HEK293 (cell line): ENCODE measurements around the gene GCDH.

ENCODE experiments used
- ATF2 ChIP-seq: fragments of 450-650 bp; formaldehyde crosslinking; IDR thresholded peaks from 2 replicates; pipeline ENCODE4 v1.5.1; 2016; ENCODE audit warnings: missing biosample characterization, missing genetic modification characterization, low read depth
- EGR2 ChIP-seq: fragments of 450-650 bp; formaldehyde crosslinking; IDR thresholded peaks from 2 replicates; pipeline ENCODE4 v1.5.1; 2016; ENCODE audit warnings: low read depth, missing biosample characterization, missing genetic modification characterization
- HOXA7 ChIP-seq: sonication (generic); formaldehyde crosslinking; IDR thresholded peaks from 2 replicates; pipeline ENCODE4 v1.8.1; 2022; ENCODE audit warnings: missing genetic modification reagents, borderline replicate concordance
- KLF10 ChIP-seq: fragments of 450-650 bp; IDR thresholded peaks from 2 replicates; pipeline ENCODE4 v1.5.1; 2018; ENCODE audit warnings: missing biosample characterization, mild to moderate bottlenecking, missing genetic modification characterization
- KLF8 ChIP-seq: fragments of 450-650 bp; formaldehyde crosslinking; IDR thresholded peaks from 2 replicates; pipeline ENCODE4 v1.5.1; 2016; ENCODE audit warnings: missing biosample characterization, missing genetic modification characterization
- KLF9 ChIP-seq: fragments of 450-650 bp; formaldehyde crosslinking; IDR thresholded peaks from 2 replicates; pipeline ENCODE4 v1.5.1; 2016; ENCODE audit warnings: missing biosample characterization, missing genetic modification characterization, low read depth
- SALL2 ChIP-seq: fragments of 450-650 bp; formaldehyde crosslinking; IDR thresholded peaks from 2 replicates; pipeline ENCODE4 v1.5.0; 2017; ENCODE audit warnings: missing biosample characterization, mild to moderate bottlenecking, missing genetic modification characterization, borderline replicate concordance
- SCRT1 ChIP-seq: fragments of 450-650 bp; formaldehyde crosslinking; IDR thresholded peaks from 2 replicates; pipeline ENCODE4 v1.5.1; 2016; ENCODE audit warnings: missing biosample characterization, missing genetic modification characterization, borderline replicate concordance
- SETDB1 ChIP-seq: IDR thresholded peaks from one replicate; pipeline ENCODE4 v1.6.1; 2017; ENCODE audit warnings: mild to moderate bottlenecking, low read length, moderate library complexity, mixed read lengths; ENCODE audit not compliant: insufficient read length
- SP7 ChIP-seq: fragments of 450-650 bp; formaldehyde crosslinking; IDR thresholded peaks from 2 replicates; pipeline ENCODE4 v1.5.1; 2016; ENCODE audit warnings: missing biosample characterization, missing genetic modification characterization
- YY2 ChIP-seq: fragments of 450-650 bp; formaldehyde crosslinking; IDR thresholded peaks from 2 replicates; pipeline ENCODE4 v1.5.1; 2016; ENCODE audit warnings: missing biosample characterization, missing genetic modification characterization
- ZBTB7A ChIP-seq: fragments of 450-650 bp; formaldehyde crosslinking; IDR thresholded peaks from 2 replicates; pipeline ENCODE4 v1.5.1; 2016; ENCODE audit warnings: low read depth, missing biosample characterization, missing genetic modification characterization
- ZNF121 ChIP-seq: fragments of 450-650 bp; formaldehyde crosslinking; IDR thresholded peaks from 2 replicates; pipeline ENCODE4 v1.5.1; 2016; ENCODE audit warnings: missing biosample characterization, missing genetic modification characterization
- ZNF138 ChIP-seq: fragments of 450-650 bp; formaldehyde crosslinking; IDR thresholded peaks from 2 replicates; pipeline ENCODE4 v1.5.1; 2016; ENCODE audit warnings: missing biosample characterization, missing genetic modification characterization, borderline replicate concordance
- ZNF157 ChIP-seq: fragments of 450-650 bp; formaldehyde crosslinking; IDR thresholded peaks from 2 replicates; pipeline ENCODE4 v1.5.1; 2016; ENCODE audit warnings: missing biosample characterization, missing genetic modification characterization
- ZNF175 ChIP-seq: fragments of 450-650 bp; formaldehyde crosslinking; IDR thresholded peaks from 2 replicates; pipeline ENCODE4 v1.5.1; 2016; ENCODE audit warnings: missing biosample characterization, missing genetic modification characterization
- ZNF184 ChIP-seq: fragments of 450-650 bp; IDR thresholded peaks from 2 replicates; pipeline ENCODE4 v1.5.1; 2018; ENCODE audit warnings: missing biosample characterization, mild to moderate bottlenecking, missing genetic modification characterization
- ZNF239 ChIP-seq: fragments of 450-650 bp; formaldehyde crosslinking; IDR thresholded peaks from 2 replicates; pipeline ENCODE4 v1.5.1; 2016; ENCODE audit warnings: missing biosample characterization, missing genetic modification characterization
- ZNF26 ChIP-seq: fragments of 450-650 bp; formaldehyde crosslinking; IDR thresholded peaks from 2 replicates; pipeline ENCODE4 v1.5.1; 2016; ENCODE audit warnings: missing biosample characterization, missing genetic modification characterization
- ZNF366 ChIP-seq: fragments of 450-650 bp; formaldehyde crosslinking; conservative IDR thresholded peaks from 2 replicates; pipeline ENCODE4 v1.5.1; 2016; ENCODE audit warnings: missing biosample characterization, missing genetic modification characterization
- ZNF423 ChIP-seq: fragments of 450-650 bp; formaldehyde crosslinking; IDR thresholded peaks from 2 replicates; pipeline ENCODE4 v1.5.1; 2016; ENCODE audit warnings: missing biosample characterization, missing genetic modification characterization
- ZNF521 ChIP-seq: fragments of 450-650 bp; formaldehyde crosslinking; IDR thresholded peaks from 2 replicates; pipeline ENCODE4 v1.5.1; 2017; ENCODE audit warnings: missing biosample characterization, mild to moderate bottlenecking, missing genetic modification characterization
- ZNF571 ChIP-seq: fragments of 450-650 bp; formaldehyde crosslinking; IDR thresholded peaks from 2 replicates; pipeline ENCODE4 v1.5.0; 2017; ENCODE audit warnings: missing biosample characterization, missing genetic modification characterization
- ZNF596 ChIP-seq: fragments of 450-650 bp; IDR thresholded peaks from 2 replicates; pipeline ENCODE4 v1.5.0; 2018; ENCODE audit warnings: missing biosample characterization, mild to moderate bottlenecking, missing genetic modification characterization, moderate library complexity
- ZNF610 ChIP-seq: fragments of 450-650 bp; formaldehyde crosslinking; IDR thresholded peaks from 2 replicates; pipeline ENCODE4 v1.5.1; 2016; ENCODE audit warnings: missing biosample characterization, missing genetic modification characterization, borderline replicate concordance
- ZNF621 ChIP-seq: fragments of 450-650 bp; formaldehyde crosslinking; IDR thresholded peaks from 2 replicates; pipeline ENCODE4 v1.5.1; 2017; ENCODE audit warnings: missing biosample characterization, missing genetic modification characterization
- ZNF626 ChIP-seq: fragments of 450-650 bp; sonication (Bioruptor Pico); formaldehyde crosslinking; IDR thresholded peaks from 2 replicates; pipeline ENCODE4 v1.5.1; 2018; ENCODE audit warnings: missing biosample characterization, missing genetic modification characterization, inconsistent platforms
- ZNF707 ChIP-seq: fragments of 450-650 bp; formaldehyde crosslinking; IDR thresholded peaks from 2 replicates; pipeline ENCODE4 v1.5.1; 2016; ENCODE audit warnings: missing biosample characterization, missing genetic modification characterization
- ZNF768 ChIP-seq: fragments of 450-650 bp; formaldehyde crosslinking; IDR thresholded peaks from 2 replicates; pipeline ENCODE4 v1.5.1; 2018; ENCODE audit warnings: missing biosample characterization, mild to moderate bottlenecking, missing genetic modification characterization
- ZNF777 ChIP-seq: fragments of 450-650 bp; formaldehyde crosslinking; IDR thresholded peaks from 2 replicates; pipeline ENCODE4 v1.5.1; 2017; ENCODE audit warnings: missing biosample characterization, missing genetic modification characterization, borderline replicate concordance
- ZXDB ChIP-seq: fragments of 450-650 bp; formaldehyde crosslinking; IDR thresholded peaks from 2 replicates; pipeline ENCODE4 v1.5.1; 2016; ENCODE audit warnings: missing biosample characterization, missing genetic modification characterization
- TF ChIP-seq, protein P1 (sequence below): fragments of 450-650 bp; formaldehyde crosslinking; IDR thresholded peaks from 2 replicates; pipeline ENCODE4 v1.5.1; 2016; ENCODE audit warnings: missing biosample characterization, missing genetic modification characterization

Gene GCDH

DNA sequence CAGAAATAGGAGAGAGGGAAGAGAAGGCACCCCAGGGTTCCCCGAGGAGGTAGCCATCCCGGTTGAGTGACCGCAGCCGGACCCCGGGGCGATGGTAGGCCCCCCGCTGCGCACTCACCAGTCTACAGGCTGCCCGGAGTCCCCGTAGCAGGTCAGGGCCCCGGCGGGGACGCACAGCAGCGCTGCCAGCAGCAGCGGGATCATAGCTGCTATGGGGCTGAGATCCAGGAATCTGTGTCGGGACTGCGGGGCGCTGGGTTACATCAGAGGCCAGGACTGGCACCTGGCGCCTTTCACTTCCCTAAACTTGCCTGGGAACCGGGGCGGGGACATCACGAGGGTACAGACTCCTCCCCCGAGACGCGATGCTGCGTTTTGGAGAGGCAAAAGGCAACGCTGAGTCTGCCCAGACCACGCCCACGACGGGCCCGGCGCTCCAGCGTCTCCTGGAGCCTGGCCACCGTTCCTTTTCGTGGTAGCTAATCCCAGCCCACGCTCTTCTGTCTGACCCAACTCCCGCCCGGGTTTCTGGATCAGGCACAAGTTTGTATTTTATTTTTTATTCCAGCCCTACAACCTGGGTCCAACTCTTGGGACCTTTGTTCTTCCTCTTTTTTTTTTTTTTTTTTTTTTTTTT, 9.7 kb upstream of the GCDH start, which contains the start of gene DNASE2 (continued):
- no peak for TF ChIP-seq ZNF571
- no peak for TF ChIP-seq ZNF707 (tag by site-specific recombination)
- TF ChIP-seq ZNF138 (tag by site-specific recombination): no peak
- TF ChIP-seq KLF8 (tag by site-specific recombination): peak; percentile 45; the same call in 1 of the 2 replicates
- peak; percentile 69 for TF ChIP-seq KLF10 (tag by site-specific recombination)
- TF ChIP-seq ZNF626: no peak
- no peak for TF ChIP-seq ZNF621 (tag by site-specific recombination)
- peak; percentile 80 for TF ChIP-seq ZNF423 (tag by site-specific recombination)
- TF ChIP-seq ZXDB (tag by site-specific recombination): peak; percentile 88
- TF ChIP-seq HOXA7 (CRISPR knock-in tag): no peak
- no peak for TF ChIP-seq SP7
- TF ChIP-seq SCRT1 (tag by site-specific recombination): no peak
- no peak for TF ChIP-seq ATF2
- no peak; the same call in 1 of the 2 replicates for TF ChIP-seq ZNF768 (tag by site-specific recombination)
- TF ChIP-seq ZNF175 (tag by site-specific recombination): no peak
- peak; percentile 16; the same call in 1 of the 2 replicates for TF ChIP-seq ZNF610 (tag by site-specific recombination)
- TF ChIP-seq, protein P1, sequence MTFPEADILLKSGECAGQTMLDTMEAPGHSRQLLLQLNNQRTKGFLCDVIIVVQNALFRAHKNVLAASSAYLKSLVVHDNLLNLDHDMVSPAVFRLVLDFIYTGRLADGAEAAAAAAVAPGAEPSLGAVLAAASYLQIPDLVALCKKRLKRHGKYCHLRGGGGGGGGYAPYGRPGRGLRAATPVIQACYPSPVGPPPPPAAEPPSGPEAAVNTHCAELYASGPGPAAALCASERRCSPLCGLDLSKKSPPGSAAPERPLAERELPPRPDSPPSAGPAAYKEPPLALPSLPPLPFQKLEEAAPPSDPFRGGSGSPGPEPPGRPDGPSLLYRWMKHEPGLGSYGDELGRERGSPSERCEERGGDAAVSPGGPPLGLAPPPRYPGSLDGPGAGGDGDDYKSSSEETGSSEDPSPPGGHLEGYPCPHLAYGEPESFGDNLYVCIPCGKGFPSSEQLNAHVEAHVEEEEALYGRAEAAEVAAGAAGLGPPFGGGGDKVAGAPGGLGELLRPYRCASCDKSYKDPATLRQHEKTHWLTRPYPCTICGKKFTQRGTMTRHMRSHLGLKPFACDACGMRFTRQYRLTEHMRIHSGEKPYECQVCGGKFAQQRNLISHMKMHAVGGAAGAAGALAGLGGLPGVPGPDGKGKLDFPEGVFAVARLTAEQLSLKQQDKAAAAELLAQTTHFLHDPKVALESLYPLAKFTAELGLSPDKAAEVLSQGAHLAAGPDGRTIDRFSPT (tag by site-specific recombination): peak; percentile 94
- no peak for TF ChIP-seq ZNF157 (tag by site-specific recombination)
- no peak for TF ChIP-seq SETDB1
- no peak for TF ChIP-seq ZNF184 (tag by site-specific recombination)
- no peak for TF ChIP-seq ZNF26 (tag by site-specific recombination)
- no peak for TF ChIP-seq SALL2 (tag by site-specific recombination)
- no peak for TF ChIP-seq ZNF777
- peak; percentile 52 for TF ChIP-seq EGR2 (tag by site-specific recombination)
- TF ChIP-seq ZNF239: no peak
- TF ChIP-seq ZNF596 (tag by site-specific recombination): no peak
- no peak for TF ChIP-seq YY2
- TF ChIP-seq ZNF521 (tag by site-specific recombination): no peak
- peak; percentile 93 for TF ChIP-seq KLF9 (tag by site-specific recombination)
- TF ChIP-seq ZBTB7A: no peak
- TF ChIP-seq ZNF121 (tag by site-specific recombination): no peak
- TF ChIP-seq ZNF366 (tag by site-specific recombination): 0 out of 2 replicates have a peak, but pooled peaks have one; percentile 35
